GM21423 (cell line): ENCODE data around the gene AP3B1.

Experiments
- ATAC-seq: cut with Tn5 transposase; IDR thresholded peaks from one replicate; pipeline ENCODE4 v1.9.1; 2021; ENCODE audit warnings: mild to moderate bottlenecking, moderate library complexity; ENCODE audit not compliant: unreplicated experiment

Gene AP3B1

GRCh38 chr5:78294248-78295034 is at the start of gene AP3B1:
AP3B1 (minus strand) TSS chr5:78294698; CDS start chr5:78294579, 119 bp downstream.
- ATAC-seq = peak; percentile 86

GRCh38 chr5:78341440-78341839 is 46.9 kb upstream of the AP3B1 start:
- ATAC-seq = no peak

GRCh38 chr5:78339617-78340436 is 45.3 kb upstream of the AP3B1 start:
- ATAC-seq = no peak

- no peak for ATAC-seq
Measured at GRCh38 chr5:78336698-78337097, 42.2 kb upstream of the AP3B1 start.

- no peak for ATAC-seq
Measured at GRCh38 chr5:78335976-78336375, 41.5 kb upstream of the AP3B1 start.

GRCh38 chr5:78334811-78335210 is 40.3 kb upstream of the AP3B1 start:
- no peak for ATAC-seq

GRCh38 chr5:78331523-78332080 is 37.1 kb upstream of the AP3B1 start:
- no peak for ATAC-seq

GRCh38 chr5:78328585-78329173 is 34.2 kb upstream of the AP3B1 start:
- no peak for ATAC-seq

- no peak for ATAC-seq
Measured at GRCh38 chr5:78327761-78328510, 33.4 kb upstream of the AP3B1 start.

GRCh38 chr5:78326930-78327329 is 32.4 kb upstream of the AP3B1 start:
- ATAC-seq = no peak

GRCh38 chr5:78323241-78323640 is 28.7 kb upstream of the AP3B1 start:
- no peak for ATAC-seq

GRCh38 chr5:78320401-78320800 is 25.9 kb upstream of the AP3B1 start:
- ATAC-seq = no peak

- no peak for ATAC-seq
Measured at GRCh38 chr5:78318337-78318736, 23.8 kb upstream of the AP3B1 start.

- ATAC-seq = no peak
Measured at GRCh38 chr5:78317515-78317914, 23.0 kb upstream of the AP3B1 start.

GRCh38 chr5:78308703-78309102 is 14.2 kb upstream of the AP3B1 start:
- no peak for ATAC-seq

GRCh38 chr5:78300464-78301045 is 6.1 kb upstream of the AP3B1 start:
- no peak for ATAC-seq

- ATAC-seq = peak; percentile 30
Measured at GRCh38 chr5:78295035-78295961, 800 bp upstream of the AP3B1 start.

- ATAC-seq = no peak
Measured at GRCh38 chr5:78293851-78294247, 649 bp downstream of the AP3B1 start.

GRCh38 chr5:78291687-78292086 is 2.8 kb downstream of the AP3B1 start:
- ATAC-seq = no peak
